Liver (tissue), 9 donors: ENCODE results near the gene SAMD8. TPM values are rescaled to one million over a fixed set of nuclear protein-coding genes. Genes with fewer than 3 reads are reported as not detected.
A peak's percentile ranks its signal among the peaks of the same experiment; 100 is the strongest.

ENCODE experiments used
- DNase-seq: peaks from one replicate; pipeline ENCODE4 v3.0.0-alpha.2; 2017; ENCODE audit warnings: low spot score
- H3K27ac ChIP-seq, 2 donors: one replicate each; pipeline ENCODE4 v1.7.0; 2013; ENCODE audit warnings: inconsistent platforms in 2 of 2, low read length in 2 of 2, control low read depth in 1 of 2, low read depth in 1 of 2, mild to moderate bottlenecking in 1 of 2
- H3K27me3 ChIP-seq, 4 donors: one replicate each; pipeline versions ENCODE4 v1.6.1 to v1.7.0; 2013; ENCODE audit warnings: low read length in 3 of 4, inconsistent platforms in 1 of 4, mild to moderate bottlenecking in 1 of 4, moderate library complexity in 1 of 4; ENCODE audit not compliant: control insufficient read depth in 4 of 4, insufficient read depth in 4 of 4
- H3K36me3 ChIP-seq, 4 donors: one replicate each; pipeline versions ENCODE4 v1.6.1 to v1.7.0; 2013; ENCODE audit warnings: low read length in 3 of 4, mild to moderate bottlenecking in 3 of 4, low read depth in 1 of 4, moderate library complexity in 1 of 4; ENCODE audit not compliant: control insufficient read depth in 4 of 4, insufficient read depth in 3 of 4
- H3K4me1 ChIP-seq, 4 donors: one replicate each; pipeline versions ENCODE4 v1.6.1 to v1.7.0; 2013; ENCODE audit warnings: low read length in 3 of 4, mild to moderate bottlenecking in 3 of 4, moderate library complexity in 1 of 4; ENCODE audit not compliant: control insufficient read depth in 4 of 4, insufficient read depth in 4 of 4
- H3K4me3 ChIP-seq, 3 donors: one replicate each; pipeline versions ENCODE4 v1.6.1 to v1.7.0; 2013; ENCODE audit warnings: low read length in 3 of 3, control low read depth in 1 of 3, low read depth in 1 of 3, mild to moderate bottlenecking in 1 of 3
- H3K9ac ChIP-seq, 2 donors: one replicate each; pipeline ENCODE4 v1.7.0; 2013; ENCODE audit warnings: low read length in 2 of 2, mild to moderate bottlenecking in 2 of 2, moderate library complexity in 2 of 2, control low read depth in 1 of 2, low read depth in 1 of 2
- H3K9me3 ChIP-seq, 4 donors: one replicate each; pipeline versions ENCODE4 v1.6.1 to v1.7.0; 2013; ENCODE audit warnings: low read length in 3 of 4; ENCODE audit not compliant: control insufficient read depth in 4 of 4
- ATF3 ChIP-seq: IDR thresholded peaks from 2 replicates; pipeline ENCODE4 v1.6.1; 2016; ENCODE audit warnings: antibody characterized with exemption
- CTCF ChIP-seq: fragments of 150-350 bp; IDR thresholded peaks from 2 replicates; pipeline ENCODE4 v1.5.1; 2017; ENCODE audit warnings: improper control_type of control experiment, low read depth, low read length; ENCODE audit not compliant: missing input control
- FOXA1 ChIP-seq: IDR thresholded peaks from 2 replicates; pipeline ENCODE4 v1.6.1; 2016; ENCODE audit warnings: antibody characterized with exemption
- FOXA2 ChIP-seq: IDR thresholded peaks from 2 replicates; pipeline ENCODE4 v1.6.1; 2016; ENCODE audit warnings: antibody characterized with exemption
- HNF4A ChIP-seq, 2 donors: conservative IDR thresholded peaks; 2 replicates each; pipeline ENCODE4 v1.6.1; 2016; ENCODE audit warnings: antibody characterized with exemption in 2 of 2, mild to moderate bottlenecking in 2 of 2
- HNF4G ChIP-seq: IDR thresholded peaks from 2 replicates; pipeline ENCODE4 v1.6.1; 2016; ENCODE audit warnings: antibody characterized with exemption
- JUND ChIP-seq, 2 donors: IDR thresholded peaks; 2 replicates each; pipeline ENCODE4 v1.6.1; 2016; ENCODE audit warnings: antibody characterized with exemption in 2 of 2
- RAD21 ChIP-seq, 2 donors: IDR thresholded peaks; 2 replicates each; pipeline ENCODE4 v1.6.1; 2016; ENCODE audit warnings: antibody characterized with exemption in 2 of 2, mild to moderate bottlenecking in 2 of 2
- REST ChIP-seq: IDR thresholded peaks from 2 replicates; pipeline ENCODE4 v1.6.1; 2016; ENCODE audit warnings: antibody characterized with exemption, mild to moderate bottlenecking
- RXRA ChIP-seq, 2 donors: IDR thresholded peaks; 2 replicates each; pipeline ENCODE4 v1.6.1; 2017 to 2018; ENCODE audit warnings: antibody characterized with exemption in 2 of 2, mild to moderate bottlenecking in 1 of 2
- SP1 ChIP-seq: IDR thresholded peaks from 2 replicates; pipeline ENCODE4 v1.6.1; 2018; ENCODE audit warnings: antibody characterized with exemption, mild to moderate bottlenecking
- TAF1 ChIP-seq: conservative IDR thresholded peaks from 2 replicates; pipeline ENCODE4 v1.6.1; 2016; ENCODE audit warnings: antibody characterized with exemption, mild to moderate bottlenecking
- YY1 ChIP-seq: IDR thresholded peaks from 2 replicates; pipeline ENCODE4 v1.6.1; 2016; ENCODE audit warnings: antibody characterized with exemption, mild to moderate bottlenecking
- WGBS: extraction: QIAGEN DNeasy Blood & Tissue Kit; methylation state at CpG from one replicate; pipeline ENCODE4 v1.1.7; 2013; 5-methylcytosine and 5-hydroxymethylcytosine counted together
- polyA plus RNA-seq, 2 donors: library from polyadenylated mRNA; stranded (reverse) in 1 of 2; unstranded in 1 of 2; fragments of 200-250 nt in 1 of 2; fragments of >200 nt in 1 of 2; fragmentation: Nextera tagmentation in 1 of 2; extraction: Ambion mirVana in 1 of 2; gene quantifications; one replicate each; pipeline versions ENCODE4 v1.2.1 to v1.2.3, GENCODE V29; 2013 to 2015
- total RNA-seq, 2 donors: library from RNA; depleted of rRNA; stranded (reverse); fragments of >200 nt; gene quantifications; one replicate each; pipeline ENCODE4 v1.2.3, GENCODE V29; 2014
- donor health status: healthy.
- donor health status: healthy.
- donor health status: healthy.
- donor health status: healthy.
- donor health status: healthy.

SAMD8 gene
- total and polyA plus RNA-seq, 4 donors: 2.8 to 10.3 (median 4.1) TPM

GRCh38 chr10:75176736-75177135 lies 65.3 kb downstream of the SAMD8 start:
- no peak overlapping the region for H3K9ac ChIP-seq
- H3K4me1 ChIP-seq: no peaks in the 10 kb centered on the region
- no peak overlapping the region for H3K27ac ChIP-seq
- WGBS: 99% methylated on average over 1 of the region's 1 CpG
- no peaks in the 10 kb centered on the region for H3K9me3 ChIP-seq
- no peaks in the 10 kb centered on the region for H3K27me3 ChIP-seq
- TF ChIP-seq TAF1: no peak
- TF ChIP-seq SP1: no peak
- TF ChIP-seq FOXA2: no peak
- TF ChIP-seq HNF4A (conservative IDR thresholded peaks at IDR 0.05): no peak
- no peak for TF ChIP-seq REST
- no peak for TF ChIP-seq FOXA1
- TF ChIP-seq RAD21 (IDR thresholded peaks at IDR 0.05): no peak
- no peak for TF ChIP-seq RXRA (IDR thresholded peaks at IDR 0.05)
- TF ChIP-seq YY1: no peak
- H3K36me3 ChIP-seq: peaks cover 1 to 14% (median 2%) of the 10 kb centered on the region in 4 donors
- DNase-seq: no peak
- no peak overlapping the region for H3K4me3 ChIP-seq

GRCh38 chr10:75179657-75180177 lies 68.3 kb downstream of the SAMD8 start:
- no peak for TF ChIP-seq ATF3
- no peak for TF ChIP-seq HNF4A (conservative IDR thresholded peaks at IDR 0.05)
- no peak for TF ChIP-seq HNF4G
- no peak for TF ChIP-seq FOXA2
- TF ChIP-seq TAF1: no peak
- no peak for TF ChIP-seq RAD21 (IDR thresholded peaks at IDR 0.05)
- TF ChIP-seq CTCF: no peak
- Histone ChIP-seq H3K27me3 (no peaks in the 10 kb centered on the region), H3K9ac (no peak overlapping the region), H3K4me3 (no peak overlapping the region), H3K4me1 (no peaks in the 10 kb centered on the region), H3K9me3 (no peaks in the 10 kb centered on the region), H3K27ac (no peak overlapping the region), H3K36me3 (peaks cover 2 to 14% (median 2%) of the 10 kb centered on the region in 4 donors)
- 95% methylated on average over 1 of the region's 1 CpG for WGBS
- DNase-seq: no peak

- DNase-seq: no peak
- H3K9ac ChIP-seq: no peak overlapping the region
- no peaks in the 10 kb centered on the region for H3K4me1 ChIP-seq
- WGBS: 85% methylated on average over 2 of the region's 2 CpGs
- H3K36me3 ChIP-seq: peaks cover 2 to 14% (median 2%) of the 10 kb centered on the region in 4 donors
- no peak overlapping the region for H3K4me3 ChIP-seq
- no peak overlapping the region for H3K27ac ChIP-seq
- peak; percentile 20 to 55 for TF ChIP-seq JUND (IDR thresholded peaks at IDR 0.05)
- TF ChIP-seq ATF3: no peak
- no peak for TF ChIP-seq REST
- no peak for TF ChIP-seq RAD21 (IDR thresholded peaks at IDR 0.05)
- no peak for TF ChIP-seq TAF1
- no peaks in the 10 kb centered on the region for H3K27me3 ChIP-seq
- no peaks in the 10 kb centered on the region for H3K9me3 ChIP-seq
Observed at GRCh38 chr10:75180592-75180991, 69.1 kb downstream of the SAMD8 start.
